ENCODE measurements around the gene DOK5. TPM values are rescaled to one million over a fixed set of nuclear protein-coding genes. Genes with fewer than 3 reads are reported as not detected.

Gene DOK5
- total RNA-seq, 2 donors from 2014 or later: 4.6 to 6.7 TPM

GRCh38 chr20:54467622-54468021 is 7.8 kb upstream of the DOK5 start:
- no peak overlapping the region for H3K4me3 Mint-ChIP-seq
- Histone ChIP-seq H3K9me3 (ENCODE audit: control insufficient read depth, low read length) (peaks cover 5% of the 10 kb centered on the region), H3K36me3 (ENCODE audit: control insufficient read depth, insufficient read depth, low read length) (no peaks in the 10 kb centered on the region), H3K27ac (ENCODE audit: low read depth, low read length) (no peak overlapping the region), H3K4me1 (ENCODE audit: control insufficient read depth, insufficient read depth, low read length) (no peaks in the 10 kb centered on the region), H3K9ac (ENCODE audit: extremely low read depth, low read length, poor library complexity, severe bottlenecking) (no peak overlapping the region), H3K4me3 (ENCODE audit: low read length) (no peak overlapping the region), H3K27me3 (ENCODE audit: control insufficient read depth, insufficient read depth, low read length, poor library complexity, severe bottlenecking) (no peaks in the 10 kb centered on the region)
- H3K9me3 Mint-ChIP-seq: no peaks in the 10 kb centered on the region
- 83 to 90% methylated on average over 2 of the region's 2 CpGs for WGBS, 2 experiments (ENCODE audit: insufficient coverage in 1 of 2, insufficient read length in 1 of 2)
- DNase-seq: no peak
- TF ChIP-seq CTCF (conservative IDR thresholded peaks at IDR 0.05): no peak
- no peaks in the 10 kb centered on the region for H3K36me3 Mint-ChIP-seq (ENCODE audit: low read depth)
- H3K27me3 Mint-ChIP-seq (ENCODE audit: insufficient read depth): no peaks in the 10 kb centered on the region
- no peak overlapping the region for H3K27ac Mint-ChIP-seq
- H3K4me1 Mint-ChIP-seq: peaks cover 7% of the 10 kb centered on the region

- no peaks in the 10 kb centered on the region for H3K36me3 ChIP-seq (ENCODE audit: control insufficient read depth, insufficient read depth, low read length)
- Mint-ChIP-seq H3K36me3 (ENCODE audit: low read depth) (no peaks in the 10 kb centered on the region), H3K4me1 (peaks cover 7% of the 10 kb centered on the region), H3K27ac (no peak overlapping the region), H3K27me3 (ENCODE audit: insufficient read depth) (no peaks in the 10 kb centered on the region), H3K4me3 (no peak overlapping the region), H3K9me3 (no peaks in the 10 kb centered on the region)
- H3K9me3 ChIP-seq (ENCODE audit: control insufficient read depth, low read length): peaks cover under 1% of the 10 kb centered on the region
- H3K4me1 ChIP-seq (ENCODE audit: control insufficient read depth, insufficient read depth, low read length): no peaks in the 10 kb centered on the region
- 98 to 100% methylated on average over 3 of the region's 3 CpGs for WGBS, 2 experiments (ENCODE audit: insufficient coverage in 1 of 2, insufficient read length in 1 of 2)
- H3K4me3 ChIP-seq (ENCODE audit: low read length): no peak overlapping the region
- no peak for TF ChIP-seq CTCF (conservative IDR thresholded peaks at IDR 0.05)
- no peak for DNase-seq
- no peaks in the 10 kb centered on the region for H3K27me3 ChIP-seq (ENCODE audit: control insufficient read depth, insufficient read depth, low read length, poor library complexity, severe bottlenecking)
- no peak overlapping the region for H3K9ac ChIP-seq (ENCODE audit: extremely low read depth, low read length, poor library complexity, severe bottlenecking)
- H3K27ac ChIP-seq (ENCODE audit: low read depth, low read length): no peak overlapping the region
These were observed 7.3 kb upstream of the DOK5 start for GRCh38 chr20:54468082-54468481.

GRCh38 chr20:54469293-54469692 is 6.1 kb upstream of the DOK5 start:
- Histone ChIP-seq H3K9me3 (ENCODE audit: control insufficient read depth, low read length) (no peaks in the 10 kb centered on the region), H3K36me3 (ENCODE audit: control insufficient read depth, insufficient read depth, low read length) (no peaks in the 10 kb centered on the region), H3K4me1 (ENCODE audit: control insufficient read depth, insufficient read depth, low read length) (no peaks in the 10 kb centered on the region), H3K4me3 (ENCODE audit: low read length) (no peak overlapping the region), H3K9ac (ENCODE audit: extremely low read depth, low read length, poor library complexity, severe bottlenecking) (no peak overlapping the region), H3K27ac (ENCODE audit: low read depth, low read length) (no peak overlapping the region), H3K27me3 (ENCODE audit: control insufficient read depth, insufficient read depth, low read length, poor library complexity, severe bottlenecking) (no peaks in the 10 kb centered on the region)
- no peak for TF ChIP-seq CTCF (conservative IDR thresholded peaks at IDR 0.05)
- DNase-seq: peak; percentile 72
- Mint-ChIP-seq H3K36me3 (ENCODE audit: low read depth) (no peaks in the 10 kb centered on the region), H3K9me3 (no peaks in the 10 kb centered on the region), H3K27ac (no peak overlapping the region), H3K4me1 (peaks cover 7% of the 10 kb centered on the region), H3K27me3 (ENCODE audit: insufficient read depth) (no peaks in the 10 kb centered on the region), H3K4me3 (no peak overlapping the region)
- WGBS, 2 experiments (ENCODE audit: insufficient coverage in 1 of 2, insufficient read length in 1 of 2): 43 to 70% methylated on average over 2 of the region's 2 CpGs

Measured in endodermal cell (in vitro differentiated cells).